ENCODE measurements around the gene CLIC3.

Gene CLIC3

GRCh38 chr9:137016436-137016835, 20.1 kb upstream of the CLIC3 start:
- TF ChIP-seq POLR2A (IDR thresholded peaks at IDR 0.05; ENCODE audit: low read length) = no peak
- TF ChIP-seq GATA1 (IDR thresholded peaks at IDR 0.05; ENCODE audit: low read depth, low read length) = no peak
- no peak for DNase-seq

- TF ChIP-seq GATA1 (IDR thresholded peaks at IDR 0.05; ENCODE audit: low read depth, low read length) = no peak
- no peak for TF ChIP-seq POLR2A (IDR thresholded peaks at IDR 0.05; ENCODE audit: low read length)
- no peak for DNase-seq
These were observed 19.6 kb upstream of the CLIC3 start for GRCh38 chr9:137015976-137016375.

- no peak for DNase-seq
- TF ChIP-seq GATA1 (IDR thresholded peaks at IDR 0.05; ENCODE audit: low read depth, low read length) (no peak), POLR2A (IDR thresholded peaks at IDR 0.05; ENCODE audit: low read length) (no peak)
These were observed 19.2 kb upstream of the CLIC3 start for GRCh38 chr9:137015540-137015930.

GRCh38 chr9:137014776-137015539, 18.6 kb upstream of the CLIC3 start:
- TF ChIP-seq POLR2A (IDR thresholded peaks at IDR 0.05; ENCODE audit: low read length) = no peak
- TF ChIP-seq GATA1 (IDR thresholded peaks at IDR 0.05; ENCODE audit: low read depth, low read length) = no peak
- no peak for DNase-seq

GRCh38 chr9:137014166-137014565, 17.8 kb upstream of the CLIC3 start:
- TF ChIP-seq POLR2A (IDR thresholded peaks at IDR 0.05; ENCODE audit: low read length) = no peak
- TF ChIP-seq GATA1 (IDR thresholded peaks at IDR 0.05; ENCODE audit: low read depth, low read length) = no peak
- DNase-seq = no peak

GRCh38 chr9:137013571-137013940, 17.2 kb upstream of the CLIC3 start:
- no peak for TF ChIP-seq GATA1 (IDR thresholded peaks at IDR 0.05; ENCODE audit: low read depth, low read length)
- no peak for TF ChIP-seq POLR2A (IDR thresholded peaks at IDR 0.05; ENCODE audit: low read length)

GRCh38 chr9:137012694-137013570, 16.6 kb upstream of the CLIC3 start:
- no peak for TF ChIP-seq GATA1 (IDR thresholded peaks at IDR 0.05; ENCODE audit: low read depth, low read length)
- no peak for TF ChIP-seq POLR2A (IDR thresholded peaks at IDR 0.05; ENCODE audit: low read length)
- peak in 1 of 2 experiments; percentile 30 for DNase-seq

More at GRCh38 chr9:137013571-137013940, 17.2 kb upstream of the CLIC3 start:
- no peak for DNase-seq

GRCh38 chr9:137011907-137012675, 15.7 kb upstream of the CLIC3 start:
- TF ChIP-seq GATA1 (IDR thresholded peaks at IDR 0.05; ENCODE audit: low read depth, low read length) (no peak), POLR2A (IDR thresholded peaks at IDR 0.05; ENCODE audit: low read length) (no peak)

GRCh38 chr9:137011156-137011555, 14.8 kb upstream of the CLIC3 start:
- TF ChIP-seq GATA1 (IDR thresholded peaks at IDR 0.05; ENCODE audit: low read depth, low read length) = no peak
- TF ChIP-seq POLR2A (IDR thresholded peaks at IDR 0.05; ENCODE audit: low read length) = no peak
- no peak for DNase-seq

More at GRCh38 chr9:137011907-137012675, 15.7 kb upstream of the CLIC3 start:
- no peak for DNase-seq

- DNase-seq = no peak
- TF ChIP-seq GATA1 (IDR thresholded peaks at IDR 0.05; ENCODE audit: low read depth, low read length) (no peak), POLR2A (IDR thresholded peaks at IDR 0.05; ENCODE audit: low read length) (no peak)
These were observed 13.8 kb upstream of the CLIC3 start for GRCh38 chr9:137009938-137010732.

GRCh38 chr9:137009217-137009616, 12.8 kb upstream of the CLIC3 start:
- TF ChIP-seq GATA1 (IDR thresholded peaks at IDR 0.05; ENCODE audit: low read depth, low read length) (no peak), POLR2A (IDR thresholded peaks at IDR 0.05; ENCODE audit: low read length) (no peak)
- DNase-seq = no peak

- TF ChIP-seq GATA1 (IDR thresholded peaks at IDR 0.05; ENCODE audit: low read depth, low read length) = no peak
- DNase-seq = no peak
These were observed 11.9 kb upstream of the CLIC3 start for GRCh38 chr9:137008312-137008711.

- DNase-seq = no peak
- TF ChIP-seq GATA1 (IDR thresholded peaks at IDR 0.05; ENCODE audit: low read depth, low read length) (no peak), POLR2A (IDR thresholded peaks at IDR 0.05; ENCODE audit: low read length) (no peak)
These were observed 11.5 kb upstream of the CLIC3 start for GRCh38 chr9:137007816-137008270.

Data from erythroblast (primary cell).